Measurements from ENCODE around the gene TXNDC17.
"Not testable (repeated sequence)": the region's sequence is repeated elsewhere in the genome, so short reads cannot be mapped to it uniquely, and the experiment has no call there.

- TF ChIP-seq POLR2A (IDR thresholded peaks at IDR 0.05; ENCODE audit: low read depth, low read length); USF2 (IDR thresholded peaks at IDR 0.05; ENCODE audit: low read depth, low read length); CTCF (conservative IDR thresholded peaks at IDR 0.05; ENCODE audit: low read depth, low read length); FOS (IDR thresholded peaks at IDR 0.05; ENCODE audit: low read depth, low read length): not testable (repeated sequence)
Observed at GRCh38 chr17:6691958-6692357, 51.1 kb downstream of the TXNDC17 start.

All from IMR-90 (cell line).